H1 (cell line): ENCODE results near the gene PLCB3. TPM values are rescaled to one million over a fixed set of nuclear protein-coding genes. Genes with fewer than 3 reads are reported as not detected.

Experiments
- BRCA1 ChIP-seq: IDR thresholded peaks from 2 replicates; pipeline ENCODE4 v1.6.1; 2012; ENCODE audit warnings: low read depth, low read length, improper control_type of control experiment
- EGR1 ChIP-seq: IDR thresholded peaks from 2 replicates; pipeline ENCODE4 v1.6.1; 2011; ENCODE audit warnings: low read depth, low read length, borderline replicate concordance
- GABPA ChIP-seq: IDR thresholded peaks from 2 replicates; pipeline ENCODE4 v1.6.1; 2011; ENCODE audit warnings: mild to moderate bottlenecking, low read length, moderate library complexity, borderline replicate concordance; ENCODE audit not compliant: insufficient read depth
- SIN3A ChIP-seq, 2 experiments: IDR thresholded peaks in 1 of 2; conservative IDR thresholded peaks in 1 of 2; 2 replicates each; pipeline ENCODE4 v1.6.1; 2011 to 2012; ENCODE audit warnings: low read length in 2 of 2, improper control_type of control experiment in 1 of 2, low read depth in 1 of 2, mild to moderate bottlenecking in 1 of 2
- SRF ChIP-seq: IDR thresholded peaks from 2 replicates; pipeline ENCODE4 v1.6.1; 2011; ENCODE audit warnings: mild to moderate bottlenecking, low read depth, low read length, moderate library complexity
- polyA plus RNA-seq, 7 experiments: library from polyadenylated mRNA; depleted of rRNA in 3 of 7; stranded (reverse) in 5 of 7; unstranded in 2 of 7; fragments of >200 nt in 5 of 7; fragments of 200-250 nt in 2 of 7; gene quantifications; 1 replicate in 5 of 7; 2 replicates in 1 of 7; 4 replicates in 1 of 7; pipeline versions ENCODE4 v1.2.1 to v1.2.3, GENCODE V29; 2011 to 2013; ENCODE audit warnings: missing spikeins in 2 of 7, mixed read lengths in 2 of 7
- total RNA-seq: library from RNA; stranded (reverse); fragmentation: NEBNext Ultra II Directional; extraction: Animal tissue kit (Norgen Biotek cat#: 25700); gene quantifications from 2 replicates; pipeline ENCODE4 v1.2.1, GENCODE V29; 2021
- TF ChIP-seq, protein P1 (sequence below): fragments of 300-600 bp; sonication (generic); IDR thresholded peaks from 2 replicates; pipeline ENCODE4 v1.7.1; 2012; ENCODE audit warnings: low read length, moderate library complexity, mild to moderate bottlenecking, inconsistent platforms; ENCODE audit not compliant: insufficient replicate concordance

Gene PLCB3
- total and polyA plus RNA-seq, 2 of the 8 experiments (the other 6 are each of a cell fraction or from before 2014, with no cell fraction given), result 47.2 to 104 TPM

- TF ChIP-seq, protein P1, sequence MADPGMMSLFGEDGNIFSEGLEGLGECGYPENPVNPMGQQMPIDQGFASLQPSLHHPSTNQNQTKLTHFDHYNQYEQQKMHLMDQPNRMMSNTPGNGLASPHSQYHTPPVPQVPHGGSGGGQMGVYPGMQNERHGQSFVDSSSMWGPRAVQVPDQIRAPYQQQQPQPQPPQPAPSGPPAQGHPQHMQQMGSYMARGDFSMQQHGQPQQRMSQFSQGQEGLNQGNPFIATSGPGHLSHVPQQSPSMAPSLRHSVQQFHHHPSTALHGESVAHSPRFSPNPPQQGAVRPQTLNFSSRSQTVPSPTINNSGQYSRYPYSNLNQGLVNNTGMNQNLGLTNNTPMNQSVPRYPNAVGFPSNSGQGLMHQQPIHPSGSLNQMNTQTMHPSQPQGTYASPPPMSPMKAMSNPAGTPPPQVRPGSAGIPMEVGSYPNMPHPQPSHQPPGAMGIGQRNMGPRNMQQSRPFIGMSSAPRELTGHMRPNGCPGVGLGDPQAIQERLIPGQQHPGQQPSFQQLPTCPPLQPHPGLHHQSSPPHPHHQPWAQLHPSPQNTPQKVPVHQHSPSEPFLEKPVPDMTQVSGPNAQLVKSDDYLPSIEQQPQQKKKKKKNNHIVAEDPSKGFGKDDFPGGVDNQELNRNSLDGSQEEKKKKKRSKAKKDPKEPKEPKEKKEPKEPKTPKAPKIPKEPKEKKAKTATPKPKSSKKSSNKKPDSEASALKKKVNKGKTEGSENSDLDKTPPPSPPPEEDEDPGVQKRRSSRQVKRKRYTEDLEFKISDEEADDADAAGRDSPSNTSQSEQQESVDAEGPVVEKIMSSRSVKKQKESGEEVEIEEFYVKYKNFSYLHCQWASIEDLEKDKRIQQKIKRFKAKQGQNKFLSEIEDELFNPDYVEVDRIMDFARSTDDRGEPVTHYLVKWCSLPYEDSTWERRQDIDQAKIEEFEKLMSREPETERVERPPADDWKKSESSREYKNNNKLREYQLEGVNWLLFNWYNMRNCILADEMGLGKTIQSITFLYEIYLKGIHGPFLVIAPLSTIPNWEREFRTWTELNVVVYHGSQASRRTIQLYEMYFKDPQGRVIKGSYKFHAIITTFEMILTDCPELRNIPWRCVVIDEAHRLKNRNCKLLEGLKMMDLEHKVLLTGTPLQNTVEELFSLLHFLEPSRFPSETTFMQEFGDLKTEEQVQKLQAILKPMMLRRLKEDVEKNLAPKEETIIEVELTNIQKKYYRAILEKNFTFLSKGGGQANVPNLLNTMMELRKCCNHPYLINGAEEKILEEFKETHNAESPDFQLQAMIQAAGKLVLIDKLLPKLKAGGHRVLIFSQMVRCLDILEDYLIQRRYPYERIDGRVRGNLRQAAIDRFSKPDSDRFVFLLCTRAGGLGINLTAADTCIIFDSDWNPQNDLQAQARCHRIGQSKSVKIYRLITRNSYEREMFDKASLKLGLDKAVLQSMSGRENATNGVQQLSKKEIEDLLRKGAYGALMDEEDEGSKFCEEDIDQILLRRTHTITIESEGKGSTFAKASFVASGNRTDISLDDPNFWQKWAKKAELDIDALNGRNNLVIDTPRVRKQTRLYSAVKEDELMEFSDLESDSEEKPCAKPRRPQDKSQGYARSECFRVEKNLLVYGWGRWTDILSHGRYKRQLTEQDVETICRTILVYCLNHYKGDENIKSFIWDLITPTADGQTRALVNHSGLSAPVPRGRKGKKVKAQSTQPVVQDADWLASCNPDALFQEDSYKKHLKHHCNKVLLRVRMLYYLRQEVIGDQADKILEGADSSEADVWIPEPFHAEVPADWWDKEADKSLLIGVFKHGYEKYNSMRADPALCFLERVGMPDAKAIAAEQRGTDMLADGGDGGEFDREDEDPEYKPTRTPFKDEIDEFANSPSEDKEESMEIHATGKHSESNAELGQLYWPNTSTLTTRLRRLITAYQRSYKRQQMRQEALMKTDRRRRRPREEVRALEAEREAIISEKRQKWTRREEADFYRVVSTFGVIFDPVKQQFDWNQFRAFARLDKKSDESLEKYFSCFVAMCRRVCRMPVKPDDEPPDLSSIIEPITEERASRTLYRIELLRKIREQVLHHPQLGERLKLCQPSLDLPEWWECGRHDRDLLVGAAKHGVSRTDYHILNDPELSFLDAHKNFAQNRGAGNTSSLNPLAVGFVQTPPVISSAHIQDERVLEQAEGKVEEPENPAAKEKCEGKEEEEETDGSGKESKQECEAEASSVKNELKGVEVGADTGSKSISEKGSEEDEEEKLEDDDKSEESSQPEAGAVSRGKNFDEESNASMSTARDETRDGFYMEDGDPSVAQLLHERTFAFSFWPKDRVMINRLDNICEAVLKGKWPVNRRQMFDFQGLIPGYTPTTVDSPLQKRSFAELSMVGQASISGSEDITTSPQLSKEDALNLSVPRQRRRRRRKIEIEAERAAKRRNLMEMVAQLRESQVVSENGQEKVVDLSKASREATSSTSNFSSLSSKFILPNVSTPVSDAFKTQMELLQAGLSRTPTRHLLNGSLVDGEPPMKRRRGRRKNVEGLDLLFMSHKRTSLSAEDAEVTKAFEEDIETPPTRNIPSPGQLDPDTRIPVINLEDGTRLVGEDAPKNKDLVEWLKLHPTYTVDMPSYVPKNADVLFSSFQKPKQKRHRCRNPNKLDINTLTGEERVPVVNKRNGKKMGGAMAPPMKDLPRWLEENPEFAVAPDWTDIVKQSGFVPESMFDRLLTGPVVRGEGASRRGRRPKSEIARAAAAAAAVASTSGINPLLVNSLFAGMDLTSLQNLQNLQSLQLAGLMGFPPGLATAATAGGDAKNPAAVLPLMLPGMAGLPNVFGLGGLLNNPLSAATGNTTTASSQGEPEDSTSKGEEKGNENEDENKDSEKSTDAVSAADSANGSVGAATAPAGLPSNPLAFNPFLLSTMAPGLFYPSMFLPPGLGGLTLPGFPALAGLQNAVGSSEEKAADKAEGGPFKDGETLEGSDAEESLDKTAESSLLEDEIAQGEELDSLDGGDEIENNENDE, result no peak
- TF ChIP-seq SRF, result no peak
- TF ChIP-seq EGR1, result no peak
- TF ChIP-seq BRCA1, result no peak
- TF ChIP-seq GABPA, result no peak
- TF ChIP-seq SIN3A (conservative IDR thresholded peaks at IDR 0.05 in 1 of 2, IDR thresholded peaks at IDR 0.05 in 1 of 2; ENCODE audit: low read depth in 1 of 2, low read length in 2 of 2), result no peak
Observed at GRCh38 chr11:64306563-64306875, 55.2 kb downstream of the PLCB3 start (continued).
